ENCODE measurements around the gene CACNA2D3. TPM values are rescaled to one million over a fixed set of nuclear protein-coding genes. Genes with fewer than 3 reads are reported as not detected.

CACNA2D3 gene
- total RNA-seq, 1 donor from 2014 or later: not detected

GRCh38 chr3:54191220-54191619, 68.9 kb downstream of the CACNA2D3 start:
- H3K36me3 Mint-ChIP-seq (ENCODE audit: low read depth): no peaks in the 10 kb centered on the region
- no peaks in the 10 kb centered on the region for H3K27me3 Mint-ChIP-seq (ENCODE audit: insufficient read depth)
- no peak overlapping the region for H3K4me3 Mint-ChIP-seq
- H3K9me3 Mint-ChIP-seq: peaks cover 8% of the 10 kb centered on the region
- H3K27ac Mint-ChIP-seq: no peak overlapping the region
- intact Hi-C loops (cut with micrococcal nuclease): no loop called here
- no peaks in the 10 kb centered on the region for H3K4me1 Mint-ChIP-seq (ENCODE audit: low read depth)
- DNase-seq (ENCODE audit: low spot score): no peak

GRCh38 chr3:54192026-54192425, 69.7 kb downstream of the CACNA2D3 start:
- no peaks in the 10 kb centered on the region for H3K27me3 Mint-ChIP-seq (ENCODE audit: insufficient read depth)
- H3K27ac Mint-ChIP-seq: no peak overlapping the region
- intact Hi-C loops (cut with micrococcal nuclease): no loop called here
- H3K4me1 Mint-ChIP-seq (ENCODE audit: low read depth): no peaks in the 10 kb centered on the region
- H3K36me3 Mint-ChIP-seq (ENCODE audit: low read depth): no peaks in the 10 kb centered on the region
- no peak for DNase-seq (ENCODE audit: low spot score)
- H3K4me3 Mint-ChIP-seq: no peak overlapping the region
- peaks cover 8% of the 10 kb centered on the region for H3K9me3 Mint-ChIP-seq

GRCh38 chr3:54193093-54193492, 70.7 kb downstream of the CACNA2D3 start:
- H3K27ac Mint-ChIP-seq: no peak overlapping the region
- intact Hi-C loops (cut with micrococcal nuclease): no loop called here
- H3K36me3 Mint-ChIP-seq (ENCODE audit: low read depth): no peaks in the 10 kb centered on the region
- H3K4me3 Mint-ChIP-seq: no peak overlapping the region
- no peak for DNase-seq (ENCODE audit: low spot score)
- no peaks in the 10 kb centered on the region for H3K27me3 Mint-ChIP-seq (ENCODE audit: insufficient read depth)
- peaks cover 4% of the 10 kb centered on the region for H3K9me3 Mint-ChIP-seq
- H3K4me1 Mint-ChIP-seq (ENCODE audit: low read depth): no peaks in the 10 kb centered on the region

GRCh38 chr3:54196360-54196991, 74.1 kb downstream of the CACNA2D3 start:
- intact Hi-C loops (cut with micrococcal nuclease): no loop called here
- no peaks in the 10 kb centered on the region for H3K9me3 Mint-ChIP-seq
- no peak for DNase-seq (ENCODE audit: low spot score)
- no peaks in the 10 kb centered on the region for H3K27me3 Mint-ChIP-seq (ENCODE audit: insufficient read depth)
- H3K27ac Mint-ChIP-seq: no peak overlapping the region
- no peak overlapping the region for H3K4me3 Mint-ChIP-seq
- no peaks in the 10 kb centered on the region for H3K36me3 Mint-ChIP-seq (ENCODE audit: low read depth)
- H3K4me1 Mint-ChIP-seq (ENCODE audit: low read depth): no peaks in the 10 kb centered on the region

- Mint-ChIP-seq H3K4me1 (ENCODE audit: low read depth) (no peaks in the 10 kb centered on the region), H3K27ac (no peak overlapping the region), H3K9me3 (no peaks in the 10 kb centered on the region), H3K27me3 (ENCODE audit: insufficient read depth) (no peaks in the 10 kb centered on the region), H3K36me3 (ENCODE audit: low read depth) (no peaks in the 10 kb centered on the region), H3K4me3 (no peak overlapping the region)
- no peak for DNase-seq (ENCODE audit: low spot score)
- intact Hi-C loops (cut with micrococcal nuclease): no loop called here
Measured at GRCh38 chr3:54197509-54197908, 75.2 kb downstream of the CACNA2D3 start.

- intact Hi-C loops (cut with micrococcal nuclease): no loop called here
- Mint-ChIP-seq H3K4me1 (ENCODE audit: low read depth) (no peaks in the 10 kb centered on the region), H3K4me3 (no peak overlapping the region), H3K27ac (no peak overlapping the region), H3K9me3 (no peaks in the 10 kb centered on the region), H3K27me3 (ENCODE audit: insufficient read depth) (no peaks in the 10 kb centered on the region), H3K36me3 (ENCODE audit: low read depth) (no peaks in the 10 kb centered on the region)
- no peak for DNase-seq (ENCODE audit: low spot score)
Measured at GRCh38 chr3:54198556-54198955, 76.2 kb downstream of the CACNA2D3 start.

GRCh38 chr3:54202054-54202453, 79.7 kb downstream of the CACNA2D3 start:
- no peaks in the 10 kb centered on the region for H3K4me1 Mint-ChIP-seq (ENCODE audit: low read depth)
- intact Hi-C loops (cut with micrococcal nuclease): no loop called here

GRCh38 chr3:54202651-54203248, 80.4 kb downstream of the CACNA2D3 start:
- Mint-ChIP-seq H3K27ac (no peak overlapping the region), H3K36me3 (ENCODE audit: low read depth) (no peaks in the 10 kb centered on the region), H3K27me3 (ENCODE audit: insufficient read depth) (no peaks in the 10 kb centered on the region), H3K9me3 (no peaks in the 10 kb centered on the region), H3K4me1 (ENCODE audit: low read depth) (no peaks in the 10 kb centered on the region), H3K4me3 (no peak overlapping the region)
- no peak for DNase-seq (ENCODE audit: low spot score)
- intact Hi-C loops (cut with micrococcal nuclease): no loop called here

More at GRCh38 chr3:54202054-54202453, 79.7 kb downstream of the CACNA2D3 start:
- Mint-ChIP-seq H3K27ac (no peak overlapping the region), H3K36me3 (ENCODE audit: low read depth) (no peaks in the 10 kb centered on the region), H3K27me3 (ENCODE audit: insufficient read depth) (no peaks in the 10 kb centered on the region), H3K4me3 (no peak overlapping the region), H3K9me3 (no peaks in the 10 kb centered on the region)
- DNase-seq (ENCODE audit: low spot score): no peak

GRCh38 chr3:54206874-54207273, 84.5 kb downstream of the CACNA2D3 start:
- Mint-ChIP-seq H3K9me3 (no peaks in the 10 kb centered on the region), H3K36me3 (ENCODE audit: low read depth) (no peaks in the 10 kb centered on the region), H3K4me3 (no peak overlapping the region), H3K27ac (no peak overlapping the region), H3K27me3 (ENCODE audit: insufficient read depth) (no peaks in the 10 kb centered on the region), H3K4me1 (ENCODE audit: low read depth) (no peaks in the 10 kb centered on the region)
- no peak for DNase-seq (ENCODE audit: low spot score)
- intact Hi-C loops (cut with micrococcal nuclease): no loop called here

- intact Hi-C loops (cut with micrococcal nuclease): no loop called here
Measured at GRCh38 chr3:54211097-54211496, 88.7 kb downstream of the CACNA2D3 start.

GRCh38 chr3:54212723-54213122, 90.4 kb downstream of the CACNA2D3 start:
- Mint-ChIP-seq H3K4me3 (no peak overlapping the region), H3K36me3 (ENCODE audit: low read depth) (no peaks in the 10 kb centered on the region), H3K27me3 (ENCODE audit: insufficient read depth) (no peaks in the 10 kb centered on the region), H3K9me3 (no peaks in the 10 kb centered on the region), H3K27ac (no peak overlapping the region), H3K4me1 (ENCODE audit: low read depth) (no peaks in the 10 kb centered on the region)
- intact Hi-C loops (cut with micrococcal nuclease): no loop called here
- no peak for DNase-seq (ENCODE audit: low spot score)

More at GRCh38 chr3:54211097-54211496, 88.7 kb downstream of the CACNA2D3 start:
- H3K27me3 Mint-ChIP-seq (ENCODE audit: insufficient read depth): no peaks in the 10 kb centered on the region
- H3K4me1 Mint-ChIP-seq (ENCODE audit: low read depth): no peaks in the 10 kb centered on the region
- no peak overlapping the region for H3K27ac Mint-ChIP-seq
- H3K9me3 Mint-ChIP-seq: no peaks in the 10 kb centered on the region
- H3K36me3 Mint-ChIP-seq (ENCODE audit: low read depth): no peaks in the 10 kb centered on the region
- no peak for DNase-seq (ENCODE audit: low spot score)
- H3K4me3 Mint-ChIP-seq: no peak overlapping the region

- H3K27me3 Mint-ChIP-seq (ENCODE audit: insufficient read depth): no peaks in the 10 kb centered on the region
- no peak overlapping the region for H3K27ac Mint-ChIP-seq
- intact Hi-C loops (cut with micrococcal nuclease): no loop called here
- H3K4me1 Mint-ChIP-seq (ENCODE audit: low read depth): no peaks in the 10 kb centered on the region
- H3K36me3 Mint-ChIP-seq (ENCODE audit: low read depth): no peaks in the 10 kb centered on the region
- H3K9me3 Mint-ChIP-seq: no peaks in the 10 kb centered on the region
- H3K4me3 Mint-ChIP-seq: no peak overlapping the region
- no peak for DNase-seq (ENCODE audit: low spot score)
Measured at GRCh38 chr3:54213907-54214306, 91.6 kb downstream of the CACNA2D3 start.

- no peaks in the 10 kb centered on the region for H3K4me1 Mint-ChIP-seq (ENCODE audit: low read depth)
- H3K36me3 Mint-ChIP-seq (ENCODE audit: low read depth): no peaks in the 10 kb centered on the region
- intact Hi-C loops (cut with micrococcal nuclease): no loop called here
- H3K9me3 Mint-ChIP-seq: no peaks in the 10 kb centered on the region
- DNase-seq (ENCODE audit: low spot score): no peak
- H3K27ac Mint-ChIP-seq: no peak overlapping the region
- H3K27me3 Mint-ChIP-seq (ENCODE audit: insufficient read depth): no peaks in the 10 kb centered on the region
- H3K4me3 Mint-ChIP-seq: no peak overlapping the region
Measured at GRCh38 chr3:54214845-54215244, 92.5 kb downstream of the CACNA2D3 start.

GRCh38 chr3:54215521-54215920, 93.2 kb downstream of the CACNA2D3 start:
- DNase-seq (ENCODE audit: low spot score): no peak
- intact Hi-C loops (cut with micrococcal nuclease): no loop called here
- Mint-ChIP-seq H3K4me3 (no peak overlapping the region), H3K27me3 (ENCODE audit: insufficient read depth) (no peaks in the 10 kb centered on the region), H3K27ac (no peak overlapping the region), H3K36me3 (ENCODE audit: low read depth) (no peaks in the 10 kb centered on the region), H3K4me1 (ENCODE audit: low read depth) (no peaks in the 10 kb centered on the region), H3K9me3 (no peaks in the 10 kb centered on the region)
